GM19193 (cell line): ENCODE measurements around the gene HOXA10.

Experiments used
- POLR2A ChIP-seq: IDR thresholded peaks from 4 replicates; pipeline ENCODE4 v1.6.1; 2011; ENCODE audit not compliant: insufficient read depth, insufficient read length; ENCODE audit errors: extremely low read depth

HOXA10 gene

GRCh38 chr7:27187475-27188385 lies 13.6 kb upstream of the HOXA10 start:
- no peak for TF ChIP-seq POLR2A

- TF ChIP-seq POLR2A: no peak
Measured at GRCh38 chr7:27186668-27187474, 12.8 kb upstream of the HOXA10 start.

GRCh38 chr7:27185854-27186667 lies 11.9 kb upstream of the HOXA10 start:
- TF ChIP-seq POLR2A: no peak

GRCh38 chr7:27185013-27185853 lies 11.1 kb upstream of the HOXA10 start, which contains the start of gene HOXA11:
TSS of gene HOXA11 (minus strand) at chr7:27185232. CDS start at chr7:27185144, 88 bp downstream.
- TF ChIP-seq POLR2A: no peak

GRCh38 chr7:27184337-27185012 lies 10.4 kb upstream of the HOXA10 start:
- TF ChIP-seq POLR2A: no peak

GRCh38 chr7:27183682-27184336 lies 9.7 kb upstream of the HOXA10 start:
- no peak for TF ChIP-seq POLR2A

- no peak for TF ChIP-seq POLR2A
Measured at GRCh38 chr7:27182861-27183681, 9.0 kb upstream of the HOXA10 start.

- no peak for TF ChIP-seq POLR2A
Measured at GRCh38 chr7:27182285-27182841, 8.2 kb upstream of the HOXA10 start.

- TF ChIP-seq POLR2A: no peak
Measured at GRCh38 chr7:27181795-27182275, 7.7 kb upstream of the HOXA10 start.

GRCh38 chr7:27180431-27181420 lies 6.6 kb upstream of the HOXA10 start:
- no peak for TF ChIP-seq POLR2A
